HCT116 (cell line): Measurements from ENCODE around the gene NABP2. TPM values are rescaled to one million over a fixed set of nuclear protein-coding genes. Genes with fewer than 3 reads are reported as not detected.

ENCODE experiments used
- ATAC-seq: fragments of 200-7000 bp; cut with Tn5 transposase; 2 replicates; pipeline ENCODE4 v1.9.1; 2020; ENCODE audit warnings: mild to moderate bottlenecking, moderate library complexity
- BruUV-seq: library from RNA; stranded (reverse); fragments of 400-500 nt; replicated peaks from 2 replicates; lab custom pipeline; 2021; lab: Mats Ljungman, UMichigan
- CTCF ChIA-PET: fragments of 300-600 bp; sonication (Branson Sonifier 250); formaldehyde crosslinking; loops from one replicate; lab custom pipeline; 2021; ENCODE audit warnings: antibody characterized with exemption; lab: Charles Lee
- POLR2A ChIA-PET: fragments of 300-600, 350-600 bp; sonication (Branson Sonifier 250); formaldehyde crosslinking; loops from one replicate; lab custom pipeline; 2021; ENCODE audit warnings: antibody characterized with exemption; lab: Charles Lee
- RAD21 ChIA-PET, 2 experiments: fragments of 300-600 bp; sonication (Branson Sonifier 250); formaldehyde crosslinking; loops; one replicate each; lab custom pipeline; 2023; ENCODE audit warnings: low total read pairs in 2 of 2; ENCODE audit not compliant: uncharacterized antibody in 2 of 2, unreplicated experiment in 2 of 2, low non-redundant PET in 1 of 2; lab: Charles Lee
- DNase-seq: peaks from one replicate; pipeline ENCODE4 v3.0.0-alpha.2; 2010; ENCODE audit warnings: low read depth, low spot score
- H2AFZ ChIP-seq: fragments of 200-600 bp; shearing (Covaris generic), sonication (generic); 2 replicates; pipeline ENCODE4 v1.6.1; 2017; ENCODE audit warnings: low read depth, mixed run types, mixed read lengths, antibody characterized with exemption, low read length; ENCODE audit not compliant: poor library complexity, severe bottlenecking
- H3K27ac ChIP-seq: 2 replicates; pipeline ENCODE4 v1.5.1; 2012; ENCODE audit warnings: low read depth, low read length
- H3K27me3 ChIP-seq: fragments of 200-600 bp; sonication (generic); 2 replicates; pipeline ENCODE4 v1.6.1; 2016; ENCODE audit warnings: mixed run types, low read length, mixed read lengths; ENCODE audit not compliant: insufficient read depth
- H3K36me3 ChIP-seq, 2 experiments: fragments of 200-500 bp in 1 of 2; fragments of 200-600 bp in 1 of 2; sonication (Bioruptor generic) in 1 of 2; sonication (generic) in 1 of 2; 2 replicates each; pipeline versions ENCODE4 v1.5.1 to v1.6.1; 2014 to 2016; ENCODE audit warnings: low read length in 2 of 2, inconsistent platforms in 1 of 2, mixed read lengths in 1 of 2, mixed run types in 1 of 2; ENCODE audit not compliant: insufficient read depth in 2 of 2, control insufficient read depth in 1 of 2
- H3K4me1 ChIP-seq, 2 experiments: fragments of 200-600 bp in 1 of 2; sonication (generic) in 1 of 2; 2 replicates each; pipeline versions ENCODE4 v1.5.1 to v1.6.1; 2012 to 2017; ENCODE audit warnings: low read length in 2 of 2, inconsistent platforms in 1 of 2, mild to moderate bottlenecking in 1 of 2, mixed read lengths in 1 of 2, mixed run types in 1 of 2, moderate library complexity in 1 of 2; ENCODE audit not compliant: insufficient read depth in 2 of 2, control insufficient read depth in 1 of 2
- H3K4me2 ChIP-seq: fragments of 200-600 bp; sonication (generic); 2 replicates; pipeline ENCODE4 v1.6.1; 2017; ENCODE audit warnings: mixed run types, low read length, mixed read lengths
- H3K4me3 ChIP-seq, 2 experiments: fragments of 200-600 bp in 1 of 2; sonication (generic) in 1 of 2; replicated peaks in 1 of 2; 2 replicates each; pipeline ENCODE4 v1.5.1; 2011 to 2016; ENCODE audit warnings: low read length in 2 of 2, control low read depth in 1 of 2, low read depth in 1 of 2, mild to moderate bottlenecking in 1 of 2, mixed read lengths in 1 of 2, mixed run types in 1 of 2
- H3K79me2 ChIP-seq: fragments of 200-600 bp; sonication (generic); 2 replicates; pipeline ENCODE4 v1.6.1; 2017; ENCODE audit warnings: mild to moderate bottlenecking, mixed run types, low read length, moderate library complexity, mixed read lengths; ENCODE audit not compliant: insufficient read depth
- H3K9ac ChIP-seq: fragments of 200-600 bp; sonication (generic); 2 replicates; pipeline ENCODE4 v1.6.1; 2016; ENCODE audit warnings: low read length, mixed read lengths
- H3K9me2 ChIP-seq: fragments of 200-600 bp; sonication (generic), shearing (Covaris generic); 2 replicates; pipeline ENCODE4 v1.6.1; 2017; ENCODE audit warnings: mixed run types, mild to moderate bottlenecking, moderate library complexity; ENCODE audit not compliant: insufficient read depth
- H3K9me3 ChIP-seq, 2 experiments: fragments of 200-500 bp in 1 of 2; fragments of 200-600 bp in 1 of 2; sonication (Bioruptor generic) in 1 of 2; sonication (generic) in 1 of 2; 2 replicates each; pipeline ENCODE4 v1.6.1; 2014 to 2017; ENCODE audit warnings: low read length in 2 of 2, mixed read lengths in 2 of 2, inconsistent platforms in 1 of 2, low read depth in 1 of 2, mild to moderate bottlenecking in 1 of 2, mixed run types in 1 of 2, moderate library complexity in 1 of 2; ENCODE audit not compliant: control insufficient read depth in 1 of 2, insufficient read depth in 1 of 2
- H4K20me1 ChIP-seq: fragments of 200-600 bp; sonication (generic), shearing (Covaris generic); 2 replicates; pipeline ENCODE4 v1.6.1; 2017; ENCODE audit warnings: mixed run types, mild to moderate bottlenecking, moderate library complexity; ENCODE audit not compliant: insufficient read depth
- ATF3 ChIP-seq: IDR thresholded peaks from 2 replicates; pipeline ENCODE4 v1.6.1; 2012
- CEBPB ChIP-seq: IDR thresholded peaks from 2 replicates; pipeline ENCODE4 v1.6.1; 2012; ENCODE audit warnings: low read depth
- CTCF ChIP-seq, 3 experiments: fragments of 200-600 bp in 1 of 3; sonication (generic) in 1 of 3; IDR thresholded peaks in 2 of 3; conservative IDR thresholded peaks in 1 of 3; 2 replicates each; pipeline ENCODE4 v1.5.1; 2012 to 2017; ENCODE audit warnings: low read depth in 2 of 3, low read length in 2 of 3, antibody characterized with exemption in 1 of 3, borderline replicate concordance in 1 of 3, control low read depth in 1 of 3, mild to moderate bottlenecking in 1 of 3, mixed read lengths in 1 of 3, mixed run types in 1 of 3, moderate library complexity in 1 of 3; ENCODE audit not compliant: insufficient read depth in 1 of 3
- EGR1 ChIP-seq: IDR thresholded peaks from 2 replicates; pipeline ENCODE4 v1.6.1; 2012; ENCODE audit warnings: low read depth
- EZH2 ChIP-seq: fragments of 200-600 bp; sonication (generic); IDR thresholded peaks from 2 replicates; pipeline ENCODE4 v1.6.1; 2017; ENCODE audit warnings: antibody characterized with exemption, mixed run types
- EZH2phosphoT487 ChIP-seq: fragments of 200-600 bp; IDR thresholded peaks from 2 replicates; pipeline ENCODE4 v1.6.1; 2018; ENCODE audit warnings: antibody characterized with exemption, borderline replicate concordance
- FOSL1 ChIP-seq: IDR thresholded peaks from 2 replicates; pipeline ENCODE4 v1.6.1; 2012; ENCODE audit warnings: low read depth
- JUND ChIP-seq: IDR thresholded peaks from 2 replicates; pipeline ENCODE4 v1.6.1; 2012
- MAX ChIP-seq: IDR thresholded peaks from 2 replicates; pipeline ENCODE4 v1.6.1; 2012
- POLR2AphosphoS5 ChIP-seq: IDR thresholded peaks from 2 replicates; pipeline ENCODE4 v1.6.1; 2011; ENCODE audit warnings: mild to moderate bottlenecking, low read depth, low read length, moderate library complexity
- SIN3A ChIP-seq: IDR thresholded peaks from 2 replicates; pipeline ENCODE4 v1.6.1; 2012; ENCODE audit warnings: low read depth
- SP1 ChIP-seq: IDR thresholded peaks from 2 replicates; pipeline ENCODE4 v1.6.1; 2012; ENCODE audit warnings: low read depth
- SRF ChIP-seq: IDR thresholded peaks from 2 replicates; pipeline ENCODE4 v1.6.1; 2012; ENCODE audit warnings: low read depth
- ZBTB33 ChIP-seq: IDR thresholded peaks from 2 replicates; pipeline ENCODE4 v1.6.1; 2011; ENCODE audit warnings: mild to moderate bottlenecking, low read length, moderate library complexity; ENCODE audit not compliant: insufficient replicate concordance; ENCODE audit errors: extremely low read depth
- ZFX ChIP-seq: fragments of 450-650 bp; IDR thresholded peaks from 2 replicates; pipeline ENCODE4 v1.6.1; 2017
- ZNF274 ChIP-seq: fragments of 200-500 bp; sonication (Bioruptor generic); IDR thresholded peaks from 2 replicates; pipeline ENCODE4 v1.6.1; 2014; ENCODE audit warnings: mild to moderate bottlenecking, low read depth, low read length, inconsistent platforms
- intact Hi-C: fragments of 100-400 bp; cut with micrococcal nuclease; formaldehyde crosslinking; loops from 2 replicates; pipeline ENCODE4 v1.10.0; 2022
- total RNA-seq: library from RNA; stranded (reverse); gene quantifications from one replicate; pipeline ENCODE4 v1.2.1, GENCODE V29; 2021; ENCODE audit not compliant: unreplicated experiment

Gene NABP2
- total RNA-seq, 1 experiment from 2014 or later: 52.9 TPM

DNA sequence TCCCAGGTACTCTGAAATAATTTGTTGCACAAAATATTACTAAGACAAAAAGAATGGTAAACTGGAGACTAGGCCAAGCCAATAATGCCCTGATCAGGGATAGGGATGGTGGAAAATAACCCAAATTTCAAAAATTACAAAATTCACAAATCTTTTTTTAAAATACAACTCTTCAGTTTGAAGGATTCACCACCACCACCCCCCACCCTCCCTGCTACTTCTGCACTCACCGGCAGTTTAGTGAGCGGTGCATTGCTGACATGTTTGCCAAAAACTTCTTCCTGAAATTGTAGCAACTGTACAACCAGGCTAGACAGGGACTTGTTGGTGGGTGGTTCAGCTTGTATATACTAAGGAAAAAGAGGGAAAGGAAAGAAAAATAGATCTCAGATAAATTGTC lies 37.2 kb upstream of the NABP2 start:
- Histone ChIP-seq H2AFZ (no peak overlapping the region), H3K27ac (no peak overlapping the region), H3K4me1 (peaks cover 17 to 23% of the 10 kb centered on the region in 2 experiments), H3K27me3 (no peaks in the 10 kb centered on the region), H4K20me1 (no peaks in the 10 kb centered on the region), H3K36me3 (peaks cover 22 to 29% of the 10 kb centered on the region in 2 experiments; a peak in 3 of 4 replicates), H3K4me3 (no peak overlapping the region), H3K9me3 (no peaks in the 10 kb centered on the region), H3K79me2 (peaks cover 37% of the 10 kb centered on the region), H3K9ac (no peak overlapping the region), H3K9me2 (no peaks in the 10 kb centered on the region), H3K4me2 (no peak overlapping the region)
- DNase-seq (no peak), ATAC-seq (no peak)
- ChIA-PET RAD21 (no interaction called here), POLR2A (no interaction called here), CTCF (no interaction called here)
- intact Hi-C loops: no loop called here
- TF ChIP-seq POLR2AphosphoS5: no peak
- TF ChIP-seq MAX: no peak
- TF ChIP-seq EZH2: no peak
- TF ChIP-seq EZH2phosphoT487: no peak
- no peak for TF ChIP-seq SIN3A
- TF ChIP-seq ZFX: no peak
- TF ChIP-seq SP1: no peak
- TF ChIP-seq CTCF (IDR thresholded peaks at IDR 0.05 in 2 of 3, conservative IDR thresholded peaks at IDR 0.05 in 1 of 3; ENCODE audit: borderline replicate concordance in 1 of 3, insufficient read depth in 1 of 3, low read depth in 2 of 3, low read length in 2 of 3): no peak
- TF ChIP-seq ZBTB33: no peak
- no peak for TF ChIP-seq CEBPB
- TF ChIP-seq FOSL1: no peak
- TF ChIP-seq SRF: no peak
- no peak for TF ChIP-seq ATF3
- TF ChIP-seq EGR1: no peak
- no peak for TF ChIP-seq ZNF274
- no peak for TF ChIP-seq JUND
- BruUV-seq: no TSS peak
